Measurements from ENCODE around the gene TMEM108. TPM values are rescaled to one million over a fixed set of nuclear protein-coding genes. Genes with fewer than 3 reads are reported as not detected.

TMEM108 gene
- total RNA-seq, 4 donors from 2014 or later = 0.70 to 4.0 (median 1.4) TPM

- Histone ChIP-seq H3K4me3 (no peak overlapping the region), H3K9me3 (no peaks in the 10 kb centered on the region), H3K36me3 (no peaks in the 10 kb centered on the region), H3K27me3 (no peaks in the 10 kb centered on the region), H3K4me1 (no peaks in the 10 kb centered on the region), H3K27ac (no peak overlapping the region)
- 86% methylated on average over 4 of the region's 4 CpGs for WGBS
- no peak for TF ChIP-seq POLR2A (IDR thresholded peaks at IDR 0.05)
- no peak for TF ChIP-seq CTCF (IDR thresholded peaks at IDR 0.05)
- TF ChIP-seq POLR2AphosphoS5 (IDR thresholded peaks at IDR 0.05) = no peak
- no peak for DNase-seq (ENCODE audit: low spot score in 2 of 2)
These were observed 20.1 kb downstream of the TMEM108 start for GRCh38 chr3:133058243-133058642.

- Histone ChIP-seq H3K36me3 (no peaks in the 10 kb centered on the region), H3K27ac (no peak overlapping the region), H3K4me1 (no peaks in the 10 kb centered on the region), H3K9me3 (no peaks in the 10 kb centered on the region), H3K27me3 (no peaks in the 10 kb centered on the region), H3K4me3 (no peak overlapping the region)
- WGBS = 94% methylated on average over 6 of the region's 6 CpGs
- no peak for DNase-seq (ENCODE audit: low spot score in 2 of 2)
- TF ChIP-seq CTCF (IDR thresholded peaks at IDR 0.05) (no peak), POLR2AphosphoS5 (IDR thresholded peaks at IDR 0.05) (no peak), POLR2A (IDR thresholded peaks at IDR 0.05) (no peak), EP300 (IDR thresholded peaks at IDR 0.05) (no peak)
These were observed 20.6 kb downstream of the TMEM108 start for GRCh38 chr3:133058831-133059230.

- H3K27me3 ChIP-seq = no peaks in the 10 kb centered on the region
- TF ChIP-seq CTCF (IDR thresholded peaks at IDR 0.05) (no peak), EP300 (IDR thresholded peaks at IDR 0.05) (no peak), POLR2A (IDR thresholded peaks at IDR 0.05) (no peak), POLR2AphosphoS5 (IDR thresholded peaks at IDR 0.05) (no peak)
- no peak for DNase-seq (ENCODE audit: low spot score in 2 of 2)
- no peak overlapping the region for H3K27ac ChIP-seq
- no peaks in the 10 kb centered on the region for H3K36me3 ChIP-seq
- no peaks in the 10 kb centered on the region for H3K4me1 ChIP-seq
- no peak overlapping the region for H3K4me3 ChIP-seq
- H3K9me3 ChIP-seq = no peaks in the 10 kb centered on the region
- 94% methylated on average over 7 of the region's 7 CpGs for WGBS
These were observed 27.2 kb downstream of the TMEM108 start for GRCh38 chr3:133065193-133065961.

GRCh38 chr3:133066026-133066425 is 27.8 kb downstream of the TMEM108 start:
- no peak for TF ChIP-seq POLR2A (IDR thresholded peaks at IDR 0.05)
- TF ChIP-seq POLR2AphosphoS5 (IDR thresholded peaks at IDR 0.05) = no peak
- no peak overlapping the region for H3K4me3 ChIP-seq
- H3K4me1 ChIP-seq = no peaks in the 10 kb centered on the region
- no peak overlapping the region for H3K27ac ChIP-seq
- DNase-seq (ENCODE audit: low spot score in 2 of 2) = no peak
- no peaks in the 10 kb centered on the region for H3K27me3 ChIP-seq
- H3K36me3 ChIP-seq = no peaks in the 10 kb centered on the region
- no peaks in the 10 kb centered on the region for H3K9me3 ChIP-seq
- WGBS = 83% methylated on average over 2 of the region's 2 CpGs

GRCh38 chr3:133069556-133070286 is 31.5 kb downstream of the TMEM108 start:
- no peak overlapping the region for H3K4me3 ChIP-seq

More at GRCh38 chr3:133069556-133070286, 31.5 kb downstream of the TMEM108 start:
- WGBS = 94% methylated on average over 2 of the region's 2 CpGs
- no peaks in the 10 kb centered on the region for H3K9me3 ChIP-seq
- H3K36me3 ChIP-seq = no peaks in the 10 kb centered on the region
- H3K4me1 ChIP-seq = no peaks in the 10 kb centered on the region
- H3K27me3 ChIP-seq = no peaks in the 10 kb centered on the region
- H3K27ac ChIP-seq = no peak overlapping the region
- no peak for DNase-seq (ENCODE audit: low spot score in 2 of 2)
- TF ChIP-seq EP300 (IDR thresholded peaks at IDR 0.05) = no peak
- no peak for TF ChIP-seq POLR2AphosphoS5 (IDR thresholded peaks at IDR 0.05)
- TF ChIP-seq CTCF (IDR thresholded peaks at IDR 0.05) = no peak
- TF ChIP-seq POLR2A (IDR thresholded peaks at IDR 0.05) = no peak

All from suprapubic skin (tissue), 4 donors.